Measurements from ENCODE around the gene PLXNA1. TPM values are rescaled to one million over a fixed set of nuclear protein-coding genes. Genes with fewer than 3 reads are reported as not detected.

PLXNA1 gene
- total and polyA plus RNA-seq, 2 of the 8 experiments (the other 6 are each of a cell fraction or from before 2014, with no cell fraction given): 47.5 to 54.9 TPM

DNA sequence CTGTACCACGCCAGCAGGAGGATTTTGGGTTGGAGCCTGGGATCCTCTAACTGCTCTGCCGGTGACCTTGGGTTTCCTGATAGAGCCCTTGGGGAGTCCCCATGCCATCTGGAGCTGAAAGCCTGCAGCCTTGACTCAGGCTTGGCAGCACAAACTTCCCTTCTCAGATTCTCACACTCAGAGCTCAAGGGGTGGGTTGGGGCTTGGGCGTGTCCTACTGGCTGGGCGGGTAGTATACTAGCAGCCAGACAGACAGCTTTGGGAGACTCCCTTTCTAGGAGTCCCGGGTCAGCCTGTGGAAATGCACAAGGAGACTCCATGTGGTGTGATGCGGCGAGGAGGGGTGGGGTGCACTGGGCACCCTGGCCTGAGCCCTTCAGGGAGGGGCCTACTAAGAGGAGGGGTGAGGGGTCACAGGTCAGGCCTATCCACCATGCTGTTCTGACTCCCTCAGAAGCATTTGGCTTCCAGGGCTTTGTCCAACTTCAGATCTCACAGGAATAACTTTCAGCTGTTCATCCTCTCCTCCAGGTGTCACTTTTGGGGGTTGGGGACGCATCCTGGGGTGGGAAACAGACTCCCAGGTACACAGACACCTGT lies 21.6 kb upstream of the PLXNA1 start:
- no peak overlapping the region for H3K27ac ChIP-seq (ENCODE audit: low read depth, low read length)
- H3K4me3 ChIP-seq (ENCODE audit: extremely low read depth in 1 of 4, insufficient read depth in 2 of 4, low read depth in 3 of 4, low read length in 4 of 4): no peak overlapping the region
- no peak for FAIRE-seq
- H4K91ac ChIP-seq (replicated peaks; ENCODE audit: insufficient read length, low read length): peak overlapping the region; percentile 33
- no peak overlapping the region for H4K8ac ChIP-seq (ENCODE audit: extremely low read depth, insufficient read depth, low read length)
- peaks cover 2 to 3% of the 10 kb centered on the region in 2 experiments for H4K20me1 ChIP-seq (replicated peaks in 1 of 2; ENCODE audit: control insufficient read depth in 1 of 2, insufficient read depth in 2 of 2, low read length in 2 of 2)
- TF ChIP-seq GTF2F1 (IDR thresholded peaks at IDR 0.05; ENCODE audit: borderline replicate concordance, low read depth, low read length) (no peak), PHF8 (conservative IDR thresholded peaks at IDR 0.05; ENCODE audit: low read depth, low read length) (no peak), ASH2L (IDR thresholded peaks at IDR 0.05; ENCODE audit: low read length) (no peak)
- H3K4me1 ChIP-seq (replicated peaks in 1 of 4; ENCODE audit: control insufficient read depth in 3 of 4, insufficient read depth in 4 of 4, low read length in 3 of 4): peaks cover 0 to 10% (median 7%) of the 10 kb centered on the region in 4 experiments; a peak in 3 of 7 replicates
- no peaks in the 10 kb centered on the region; a peak in 1 of 7 replicates for H3K27me3 ChIP-seq (replicated peaks in 1 of 4; ENCODE audit: control insufficient read depth in 3 of 4, extremely low read depth in 1 of 4, insufficient read depth in 3 of 4, low read length in 3 of 4)
- no peak overlapping the region for H3K4ac ChIP-seq (replicated peaks; ENCODE audit: insufficient read length, low read depth, low read length)
- H3K9me3 ChIP-seq (ENCODE audit: insufficient read depth in 2 of 2, low read depth in 1 of 2, low read length in 1 of 2): no peaks in the 10 kb centered on the region
- no peak overlapping the region for H2BK15ac ChIP-seq (ENCODE audit: low read length)
- 0 out of 2 replicates have a peak overlapping the region, but pooled peaks have one; percentile 9 for H2BK12ac ChIP-seq (ENCODE audit: low read depth, low read length)
- H3K56ac ChIP-seq (replicated peaks; ENCODE audit: insufficient read length, low read depth, low read length): no peak overlapping the region
- no peak overlapping the region for H2BK5ac ChIP-seq (ENCODE audit: low read depth, low read length)
- H3K79me2 ChIP-seq (ENCODE audit: control insufficient read depth in 1 of 2, insufficient read depth in 2 of 2, low read length in 2 of 2): no peaks in the 10 kb centered on the region
- H2AK5ac ChIP-seq (ENCODE audit: low read depth, low read length): no peak overlapping the region
- no peaks in the 10 kb centered on the region for H3K79me1 ChIP-seq (ENCODE audit: low read depth, low read length)
- CTCF ChIA-PET (ENCODE audit: partially characterized antibody): interaction anchor here (0.6 to 2.5 kb wide), 12 partner anchors 10 to 951 kb away, joined by 3 to 11 read pairs (median 4); no protein-coding TSS in a partner anchor
- no peak overlapping the region for H3K4me2 ChIP-seq (ENCODE audit: insufficient read depth in 1 of 2, low read depth in 2 of 2, low read length in 2 of 2)
- no peak overlapping the region for H3K18ac ChIP-seq (ENCODE audit: extremely low read depth, low read length)
- H3K23ac ChIP-seq (ENCODE audit: insufficient read length): no peak overlapping the region
- H3K36me3 ChIP-seq (ENCODE audit: control insufficient read depth in 2 of 4, insufficient read depth in 4 of 4, low read length in 3 of 4): no peaks in the 10 kb centered on the region; a peak in 1 of 8 replicates
- POLR2A ChIA-PET (ENCODE audit: partially characterized antibody): interaction anchor here (0.5 kb wide), 1 partner anchor 154 kb away, joined by 3 read pairs; no protein-coding TSS in a partner anchor
- H2BK120ac ChIP-seq (replicated peaks; ENCODE audit: low read depth, low read length): no peak overlapping the region
- no peak overlapping the region for H3K9ac ChIP-seq (replicated peaks in 1 of 4; ENCODE audit: extremely low read depth in 1 of 4, low read depth in 3 of 4, low read length in 3 of 4)
- DNase-seq (ENCODE audit: low read depth in 1 of 2, low spot score in 2 of 2): no peak
- no peak overlapping the region for H3K14ac ChIP-seq (ENCODE audit: insufficient read length)
- 91% methylated on average over 7 of the region's 8 CpGs; no CpG with 5 or more reads in 1 of the 2 experiments for WGBS, 2 experiments (ENCODE audit: extremely low coverage in 1 of 2, insufficient coverage in 1 of 2, insufficient read length in 1 of 2, insufficient replicate concordance in 2 of 2, low coverage in 1 of 2, low lambda C conversion rate in 2 of 2, missing lambda C conversion rate in 1 of 2)
- no peak overlapping the region for H2BK20ac ChIP-seq (ENCODE audit: low read length)
- no peak overlapping the region for H2AFZ ChIP-seq (ENCODE audit: low read length)
- H3K23me2 ChIP-seq (ENCODE audit: low read depth, low read length): no peaks in the 10 kb centered on the region
- H4K5ac ChIP-seq (ENCODE audit: insufficient read length, low read depth, low read length): no peak overlapping the region

Data from H1 (cell line).